SK-N-SH (cell line): ENCODE results near the gene ACYP2. TPM values are rescaled to one million over a fixed set of nuclear protein-coding genes. Genes with fewer than 3 reads are reported as not detected.

ENCODE experiments used
- EP300 ChIP-seq, 2 experiments: IDR thresholded peaks; 2 replicates each; pipeline versions ENCODE4 v1.4.0 to v1.6.1; 2012; ENCODE audit warnings: borderline replicate concordance in 1 of 2, low read depth in 1 of 2, low read length in 1 of 2
- MXI1 ChIP-seq: IDR thresholded peaks from 2 replicates; pipeline ENCODE4 v1.6.1; 2012; ENCODE audit warnings: mild to moderate bottlenecking, low read depth, low read length, improper control_type of control experiment
- NFIC ChIP-seq: IDR thresholded peaks from 2 replicates; pipeline ENCODE4 v1.4.0; 2012; ENCODE audit warnings: borderline replicate concordance
- NRF1 ChIP-seq: IDR thresholded peaks from 2 replicates; pipeline ENCODE4 v1.6.1; 2012; ENCODE audit warnings: low read depth, mild to moderate bottlenecking, low read length
- RXRA ChIP-seq: IDR thresholded peaks from 2 replicates; pipeline ENCODE4 v1.4.0; 2012; ENCODE audit warnings: low read depth, mild to moderate bottlenecking, borderline replicate concordance
- SIN3A ChIP-seq: IDR thresholded peaks from 2 replicates; pipeline ENCODE4 v1.6.1; 2012; ENCODE audit warnings: low read depth, mild to moderate bottlenecking, low read length, moderate library complexity, borderline replicate concordance
- TCF12 ChIP-seq: IDR thresholded peaks from 2 replicates; pipeline ENCODE4 v1.4.0; 2012
- YY1 ChIP-seq: IDR thresholded peaks from 2 replicates; pipeline ENCODE4 v1.4.0; 2012; ENCODE audit warnings: low read depth, mild to moderate bottlenecking
- polyA plus RNA-seq, 3 experiments: library from polyadenylated mRNA; depleted of rRNA; stranded (reverse); fragments of >200 nt; gene quantifications; 2 replicates each; pipeline ENCODE4 v1.2.3, GENCODE V29; 2012
- TF ChIP-seq, protein P1 (sequence below): IDR thresholded peaks from 2 replicates; pipeline ENCODE4 v1.6.1; 2012; ENCODE audit warnings: mild to moderate bottlenecking, low read depth, low read length, moderate library complexity
- TF ChIP-seq, protein P2 (sequence below): IDR thresholded peaks from 2 replicates; pipeline ENCODE4 v1.4.0; 2012; ENCODE audit warnings: low read depth, borderline replicate concordance
- TF ChIP-seq, protein P3 (sequence below): fragments of 150-350 bp; IDR thresholded peaks from 2 replicates; pipeline ENCODE4 v1.6.1; 2017; ENCODE audit warnings: antibody characterized with exemption, low read length, low read depth, borderline replicate concordance
- TF ChIP-seq, protein P4 (sequence below): IDR thresholded peaks from 2 replicates; pipeline ENCODE4 v1.4.0; 2012; ENCODE audit warnings: low read depth
- TF ChIP-seq, protein P5 (sequence below): IDR thresholded peaks from 2 replicates; pipeline ENCODE4; 2012
- TF ChIP-seq, protein P6 (sequence below): IDR thresholded peaks from 2 replicates; pipeline ENCODE4 v1.4.0; 2012; ENCODE audit warnings: low read depth, borderline replicate concordance

ACYP2 gene
- polyA plus RNA-seq, 1 of the 3 experiments (the other 2 are of a cell fraction): 8.8 TPM

DNA sequence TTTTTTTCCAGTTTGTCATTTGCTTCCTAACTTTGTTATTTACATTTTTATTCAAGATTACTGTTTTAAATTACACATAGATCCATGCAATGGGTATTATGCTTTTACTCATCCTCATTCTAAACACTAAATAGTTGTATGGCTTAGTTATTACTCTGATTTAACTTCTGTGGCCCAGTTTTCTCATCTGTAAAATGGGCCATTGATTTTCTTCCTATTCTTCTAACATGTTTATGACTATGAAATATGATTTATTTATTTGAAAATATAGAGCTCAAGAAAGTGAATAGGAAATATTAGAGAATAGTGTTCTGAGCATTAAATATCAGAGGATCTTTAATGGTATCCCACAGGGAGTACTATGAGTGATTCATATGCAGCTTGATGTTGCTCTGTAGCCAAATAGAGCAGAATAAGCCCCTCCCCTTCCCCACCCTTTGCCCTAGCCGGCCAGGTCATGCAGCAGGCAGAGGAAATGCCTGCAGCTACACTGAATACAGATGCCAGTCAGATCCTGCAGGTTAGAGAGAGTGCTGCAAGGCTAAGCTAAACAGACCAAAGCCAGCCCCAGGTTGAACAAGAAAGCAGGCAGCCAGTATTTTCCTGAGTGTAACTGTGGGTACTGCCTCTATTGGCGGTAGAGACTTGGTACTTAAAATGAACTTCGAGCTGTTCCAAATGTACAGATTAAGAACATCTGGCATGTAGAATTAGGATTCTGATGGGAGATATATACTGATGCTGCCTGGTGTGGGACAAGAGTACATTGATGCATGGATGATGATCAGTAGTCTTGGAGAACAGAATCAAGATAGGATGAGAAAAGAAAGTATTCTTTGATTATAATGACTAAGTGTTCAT is 11.7 kb upstream of the ACYP2 start (continued):
- TF ChIP-seq, protein P1, sequence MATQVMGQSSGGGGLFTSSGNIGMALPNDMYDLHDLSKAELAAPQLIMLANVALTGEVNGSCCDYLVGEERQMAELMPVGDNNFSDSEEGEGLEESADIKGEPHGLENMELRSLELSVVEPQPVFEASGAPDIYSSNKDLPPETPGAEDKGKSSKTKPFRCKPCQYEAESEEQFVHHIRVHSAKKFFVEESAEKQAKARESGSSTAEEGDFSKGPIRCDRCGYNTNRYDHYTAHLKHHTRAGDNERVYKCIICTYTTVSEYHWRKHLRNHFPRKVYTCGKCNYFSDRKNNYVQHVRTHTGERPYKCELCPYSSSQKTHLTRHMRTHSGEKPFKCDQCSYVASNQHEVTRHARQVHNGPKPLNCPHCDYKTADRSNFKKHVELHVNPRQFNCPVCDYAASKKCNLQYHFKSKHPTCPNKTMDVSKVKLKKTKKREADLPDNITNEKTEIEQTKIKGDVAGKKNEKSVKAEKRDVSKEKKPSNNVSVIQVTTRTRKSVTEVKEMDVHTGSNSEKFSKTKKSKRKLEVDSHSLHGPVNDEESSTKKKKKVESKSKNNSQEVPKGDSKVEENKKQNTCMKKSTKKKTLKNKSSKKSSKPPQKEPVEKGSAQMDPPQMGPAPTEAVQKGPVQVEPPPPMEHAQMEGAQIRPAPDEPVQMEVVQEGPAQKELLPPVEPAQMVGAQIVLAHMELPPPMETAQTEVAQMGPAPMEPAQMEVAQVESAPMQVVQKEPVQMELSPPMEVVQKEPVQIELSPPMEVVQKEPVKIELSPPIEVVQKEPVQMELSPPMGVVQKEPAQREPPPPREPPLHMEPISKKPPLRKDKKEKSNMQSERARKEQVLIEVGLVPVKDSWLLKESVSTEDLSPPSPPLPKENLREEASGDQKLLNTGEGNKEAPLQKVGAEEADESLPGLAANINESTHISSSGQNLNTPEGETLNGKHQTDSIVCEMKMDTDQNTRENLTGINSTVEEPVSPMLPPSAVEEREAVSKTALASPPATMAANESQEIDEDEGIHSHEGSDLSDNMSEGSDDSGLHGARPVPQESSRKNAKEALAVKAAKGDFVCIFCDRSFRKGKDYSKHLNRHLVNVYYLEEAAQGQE: no peak
- TF ChIP-seq SIN3A: no peak
- TF ChIP-seq NRF1: no peak
- TF ChIP-seq, protein P2, sequence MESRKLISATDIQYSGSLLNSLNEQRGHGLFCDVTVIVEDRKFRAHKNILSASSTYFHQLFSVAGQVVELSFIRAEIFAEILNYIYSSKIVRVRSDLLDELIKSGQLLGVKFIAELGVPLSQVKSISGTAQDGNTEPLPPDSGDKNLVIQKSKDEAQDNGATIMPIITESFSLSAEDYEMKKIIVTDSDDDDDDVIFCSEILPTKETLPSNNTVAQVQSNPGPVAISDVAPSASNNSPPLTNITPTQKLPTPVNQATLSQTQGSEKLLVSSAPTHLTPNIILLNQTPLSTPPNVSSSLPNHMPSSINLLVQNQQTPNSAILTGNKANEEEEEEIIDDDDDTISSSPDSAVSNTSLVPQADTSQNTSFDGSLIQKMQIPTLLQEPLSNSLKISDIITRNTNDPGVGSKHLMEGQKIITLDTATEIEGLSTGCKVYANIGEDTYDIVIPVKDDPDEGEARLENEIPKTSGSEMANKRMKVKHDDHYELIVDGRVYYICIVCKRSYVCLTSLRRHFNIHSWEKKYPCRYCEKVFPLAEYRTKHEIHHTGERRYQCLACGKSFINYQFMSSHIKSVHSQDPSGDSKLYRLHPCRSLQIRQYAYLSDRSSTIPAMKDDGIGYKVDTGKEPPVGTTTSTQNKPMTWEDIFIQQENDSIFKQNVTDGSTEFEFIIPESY: no peak
- peak in 1 of 2 experiments; percentile 74; a peak in 2 of 4 replicates for TF ChIP-seq EP300 (IDR thresholded peaks at IDR 0.05; ENCODE audit: borderline replicate concordance in 1 of 2, low read depth in 1 of 2, low read length in 1 of 2)
- no peak for TF ChIP-seq NFIC
- no peak for TF ChIP-seq TCF12
- TF ChIP-seq, protein P3, sequence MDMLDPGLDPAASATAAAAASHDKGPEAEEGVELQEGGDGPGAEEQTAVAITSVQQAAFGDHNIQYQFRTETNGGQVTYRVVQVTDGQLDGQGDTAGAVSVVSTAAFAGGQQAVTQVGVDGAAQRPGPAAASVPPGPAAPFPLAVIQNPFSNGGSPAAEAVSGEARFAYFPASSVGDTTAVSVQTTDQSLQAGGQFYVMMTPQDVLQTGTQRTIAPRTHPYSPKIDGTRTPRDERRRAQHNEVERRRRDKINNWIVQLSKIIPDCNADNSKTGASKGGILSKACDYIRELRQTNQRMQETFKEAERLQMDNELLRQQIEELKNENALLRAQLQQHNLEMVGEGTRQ: no peak
- peak; percentile 61; the same call in 1 of the 2 replicates for TF ChIP-seq RXRA
- no peak for TF ChIP-seq YY1
- TF ChIP-seq, protein P4, sequence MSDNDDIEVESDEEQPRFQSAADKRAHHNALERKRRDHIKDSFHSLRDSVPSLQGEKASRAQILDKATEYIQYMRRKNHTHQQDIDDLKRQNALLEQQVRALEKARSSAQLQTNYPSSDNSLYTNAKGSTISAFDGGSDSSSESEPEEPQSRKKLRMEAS: no peak
- TF ChIP-seq, protein P5, sequence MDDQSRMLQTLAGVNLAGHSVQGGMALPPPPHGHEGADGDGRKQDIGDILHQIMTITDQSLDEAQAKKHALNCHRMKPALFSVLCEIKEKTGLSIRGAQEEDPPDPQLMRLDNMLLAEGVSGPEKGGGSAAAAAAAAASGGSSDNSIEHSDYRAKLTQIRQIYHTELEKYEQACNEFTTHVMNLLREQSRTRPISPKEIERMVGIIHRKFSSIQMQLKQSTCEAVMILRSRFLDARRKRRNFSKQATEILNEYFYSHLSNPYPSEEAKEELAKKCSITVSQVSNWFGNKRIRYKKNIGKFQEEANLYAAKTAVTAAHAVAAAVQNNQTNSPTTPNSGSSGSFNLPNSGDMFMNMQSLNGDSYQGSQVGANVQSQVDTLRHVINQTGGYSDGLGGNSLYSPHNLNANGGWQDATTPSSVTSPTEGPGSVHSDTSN: 0 out of 2 replicates have a peak, but pooled peaks have one; percentile 16
- TF ChIP-seq, protein P6, sequence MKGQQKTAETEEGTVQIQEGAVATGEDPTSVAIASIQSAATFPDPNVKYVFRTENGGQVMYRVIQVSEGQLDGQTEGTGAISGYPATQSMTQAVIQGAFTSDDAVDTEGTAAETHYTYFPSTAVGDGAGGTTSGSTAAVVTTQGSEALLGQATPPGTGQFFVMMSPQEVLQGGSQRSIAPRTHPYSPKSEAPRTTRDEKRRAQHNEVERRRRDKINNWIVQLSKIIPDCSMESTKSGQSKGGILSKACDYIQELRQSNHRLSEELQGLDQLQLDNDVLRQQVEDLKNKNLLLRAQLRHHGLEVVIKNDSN: no peak
- TF ChIP-seq MXI1: peak; percentile 36; the same call in 1 of the 2 replicates
